Measurements from ENCODE around the gene ECHS1. TPM values are rescaled to one million over a fixed set of nuclear protein-coding genes. Genes with fewer than 3 reads are reported as not detected.

Gene ECHS1
- total and polyA plus RNA-seq, 9 of the 15 experiments (the other 6 are each of a cell fraction or from before 2014, with no cell fraction given): 16.6 to 100 (median 68.1) TPM

- TF ChIP-seq ZBTB49 (CRISPR knock-in tag; IDR thresholded peaks at IDR 0.05; ENCODE audit: borderline replicate concordance): no peak
- no peak for TF ChIP-seq ZNF212 (CRISPR knock-in tag; IDR thresholded peaks at IDR 0.05)
- TF ChIP-seq RBM17 (IDR thresholded peaks at IDR 0.05; ENCODE audit: borderline replicate concordance, low read depth, low read length): no peak
- peak; percentile 12; the same call in 1 of the 2 replicates for TF ChIP-seq MYC (IDR thresholded peaks at IDR 0.05; ENCODE audit: low read depth, low read length)
- no peak for TF ChIP-seq MYC (CRISPR knock-in tag; IDR thresholded peaks at IDR 0.05; ENCODE audit: borderline replicate concordance, low read depth)
- no peak for TF ChIP-seq CHD7 (IDR thresholded peaks at IDR 0.05; ENCODE audit: low read depth, low read length)
- no peak for TF ChIP-seq STAT5B (CRISPR knock-in tag; IDR thresholded peaks at IDR 0.05)
- TF ChIP-seq FOXA1 (IDR thresholded peaks at IDR 0.05; ENCODE audit: borderline replicate concordance): no peak
- no peak for TF ChIP-seq SNIP1 (IDR thresholded peaks at IDR 0.05; ENCODE audit: low read depth)
- TF ChIP-seq ZNF41 (CRISPR knock-in tag; conservative IDR thresholded peaks at IDR 0.05): no peak
- TF ChIP-seq GATAD2B (IDR thresholded peaks at IDR 0.05; ENCODE audit: borderline replicate concordance): peak; percentile 45; the same call in 1 of the 2 replicates
- no peak for TF ChIP-seq ETS2 (tag; IDR thresholded peaks at IDR 0.05; ENCODE audit: borderline replicate concordance, poor library complexity, severe bottlenecking)
These were observed 13.1 kb downstream of the ECHS1 start (continued) for GRCh38 chr10:133359972-133360610.
